ENCODE data around the gene CRB3.

DNA sequence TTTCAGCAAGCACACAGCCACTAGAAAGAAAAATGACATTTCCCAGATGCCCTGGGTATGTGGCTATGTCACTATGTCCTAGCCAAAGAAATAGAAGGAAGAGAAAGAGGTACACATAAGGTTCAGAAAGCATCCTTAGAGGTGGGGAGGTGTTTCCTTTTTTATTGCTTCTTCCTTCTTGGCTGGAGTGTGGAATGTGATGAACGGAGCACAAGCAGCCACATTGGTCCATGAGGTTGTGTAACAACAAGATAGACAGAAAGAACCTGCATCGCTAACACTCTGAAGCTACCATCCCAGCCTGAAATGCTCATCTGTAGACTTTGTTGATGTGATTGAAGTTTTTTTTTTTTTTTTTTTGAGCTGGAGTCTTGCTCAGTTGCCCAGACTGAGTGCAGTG lies 11.2 kb upstream of the CRB3 start:
- TF ChIP-seq TAF1 (IDR thresholded peaks at IDR 0.05; ENCODE audit: low read depth, low read length) = no peak
- no peak for TF ChIP-seq POLR2A (IDR thresholded peaks at IDR 0.05; ENCODE audit: control extremely low read depth in 1 of 2, low read depth in 2 of 2, low read length in 2 of 2)
- no peak for TF ChIP-seq CREB1 (IDR thresholded peaks at IDR 0.05)
- TF ChIP-seq HDAC6 (IDR thresholded peaks at IDR 0.05; ENCODE audit: low read depth, low read length) = no peak
- no peak for TF ChIP-seq EZH2 (IDR thresholded peaks at IDR 0.05; ENCODE audit: low read depth, low read length, severe bottlenecking)
- TF ChIP-seq MAX (IDR thresholded peaks at IDR 0.05) = no peak
- no peak for TF ChIP-seq SIX5 (IDR thresholded peaks at IDR 0.05; ENCODE audit: low read depth, low read length)
- no peak for TF ChIP-seq EP300 (IDR thresholded peaks at IDR 0.05; ENCODE audit: borderline replicate concordance in 1 of 2, low read depth in 2 of 2, low read length in 2 of 2)
- TF ChIP-seq NANOG (IDR thresholded peaks at IDR 0.05; ENCODE audit: insufficient read depth, low read depth, low read length, poor library complexity, severe bottlenecking) = no peak

All from H1 (cell line).